22Rv1 (cell line): ENCODE data around the gene SPTBN1.

Source experiments
- CTCF ChIP-seq: fragments of 450-650 bp; IDR thresholded peaks from 2 replicates; pipeline ENCODE4 v1.5.1; 2017; ENCODE audit warnings: mild to moderate bottlenecking
- ZFX ChIP-seq: fragments of 450-650 bp; IDR thresholded peaks from 2 replicates; pipeline ENCODE4 v1.6.1; 2017; ENCODE audit warnings: antibody characterized with exemption, borderline replicate concordance

- TF ChIP-seq CTCF (no peak), ZFX (no peak)
These were observed 9.0 kb downstream of the SPTBN1 start for GRCh38 chr2:54465143-54465542.
